Measurements from ENCODE around the gene SLC17A3.

- no peak for TF ChIP-seq YY1 (IDR thresholded peaks at IDR 0.05; ENCODE audit: insufficient read depth, insufficient read length)
- TF ChIP-seq SUZ12 (IDR thresholded peaks at IDR 0.05; ENCODE audit: extremely low read depth, insufficient read depth, insufficient read length), result no peak
These were observed 43.6 kb downstream of the SLC17A3 start for GRCh38 chr6:25830458-25830857.

Data from NT2/D1 (cell line).